OCI-LY3 (cell line): ENCODE results near the gene SARS1.

Source experiments
- H2AFZ ChIP-seq: fragments of 200-600, 300-600 bp; shearing (Covaris generic); 2 replicates; pipeline ENCODE4 v1.6.0; 2014; ENCODE audit warnings: antibody characterized with exemption, low read depth, low read length
- H3K27ac ChIP-seq: fragments of 200-600, 300-600 bp; sonication (generic); 2 replicates; pipeline ENCODE4 v1.5.1; 2014; ENCODE audit warnings: mild to moderate bottlenecking, low read length, moderate library complexity, mixed read lengths
- H3K27me3 ChIP-seq: fragments of 200-600, 300-600 bp; sonication (generic); 2 replicates; pipeline ENCODE4 v1.6.1; 2014; ENCODE audit warnings: low read depth, low read length, mixed read lengths
- H3K36me3 ChIP-seq: fragments of 200-600, 300-600 bp; sonication (generic); replicated peaks from 2 replicates; pipeline ENCODE3; 2014; ENCODE audit warnings: low read depth, low read length, mixed read lengths
- H3K4me1 ChIP-seq: fragments of 300-600, 200-600 bp; sonication (generic); 2 replicates; pipeline ENCODE4 v1.6.1; 2014; ENCODE audit warnings: low read length, mixed read lengths
- H3K4me2 ChIP-seq: fragments of 200-600, 300-600 bp; sonication (generic); 2 replicates; pipeline ENCODE4 v1.6.1; 2014; ENCODE audit warnings: low read length, mixed read lengths
- H3K4me3 ChIP-seq: fragments of 300-600, 200-600 bp; sonication (generic); 2 replicates; pipeline ENCODE4 v1.5.1; 2014; ENCODE audit warnings: antibody characterized with exemption, mild to moderate bottlenecking, low read length, moderate library complexity
- H3K79me2 ChIP-seq: fragments of 300-600, 200-600 bp; shearing (Covaris generic); 2 replicates; pipeline ENCODE4 v1.6.1; 2014; ENCODE audit warnings: mild to moderate bottlenecking, low read length, mixed read lengths
- H3K9ac ChIP-seq: fragments of 300-600, 200-600 bp; shearing (Covaris generic); 2 replicates; pipeline ENCODE4 v1.6.0; 2014; ENCODE audit warnings: mild to moderate bottlenecking, low read length, moderate library complexity
- H3K9me3 ChIP-seq: fragments of 200-600, 300-600 bp; shearing (Covaris generic); 2 replicates; pipeline ENCODE4 v1.6.1; 2014; ENCODE audit warnings: low read length, mixed read lengths; ENCODE audit not compliant: insufficient read depth
- H4K20me1 ChIP-seq: fragments of 200-600, 300-600 bp; sonication (generic); 2 replicates; pipeline ENCODE4 v1.6.1; 2016; ENCODE audit warnings: low read length, mixed read lengths; ENCODE audit not compliant: insufficient read depth
- CTCF ChIP-seq: fragments of 200-600, 300-600 bp; sonication (generic); IDR thresholded peaks from 2 replicates; pipeline ENCODE4 v1.5.1; 2014; ENCODE audit warnings: antibody characterized with exemption, low read length, low read depth
- EZH2phosphoT487 ChIP-seq: fragments of 200-600 bp; shearing (Covaris generic); IDR thresholded peaks from 2 replicates; pipeline ENCODE4 v1.6.1; 2018; ENCODE audit warnings: antibody characterized with exemption, mixed run types, low read depth

SARS1 gene

GRCh38 chr1:109272021-109272799 lies 58.5 kb downstream of the SARS1 start:
- Histone ChIP-seq H3K9ac (no peak overlapping the region), H3K79me2 (no peaks in the 10 kb centered on the region), H3K4me3 (no peak overlapping the region), H3K36me3 (no peaks in the 10 kb centered on the region), H3K4me2 (no peak overlapping the region), H2AFZ (no peak overlapping the region), H3K9me3 (no peaks in the 10 kb centered on the region), H3K27ac (no peak overlapping the region), H3K4me1 (no peaks in the 10 kb centered on the region), H4K20me1 (no peaks in the 10 kb centered on the region), H3K27me3 (no peaks in the 10 kb centered on the region)
- TF ChIP-seq CTCF (no peak), EZH2phosphoT487 (no peak)

GRCh38 chr1:109272831-109273547 lies 59.3 kb downstream of the SARS1 start:
- Histone ChIP-seq H3K4me2 (no peak overlapping the region), H2AFZ (no peak overlapping the region), H3K27me3 (no peaks in the 10 kb centered on the region), H3K36me3 (no peaks in the 10 kb centered on the region), H3K4me1 (no peaks in the 10 kb centered on the region), H3K79me2 (no peaks in the 10 kb centered on the region), H3K4me3 (no peak overlapping the region), H3K9ac (no peak overlapping the region), H4K20me1 (no peaks in the 10 kb centered on the region), H3K9me3 (no peaks in the 10 kb centered on the region), H3K27ac (no peak overlapping the region)
- TF ChIP-seq EZH2phosphoT487 (no peak), CTCF (no peak)

GRCh38 chr1:109273570-109274288 lies 60.0 kb downstream of the SARS1 start:
- H3K9me3 ChIP-seq, result no peaks in the 10 kb centered on the region
- H2AFZ ChIP-seq, result no peak overlapping the region
- H3K27ac ChIP-seq, result no peak overlapping the region
- H3K9ac ChIP-seq, result no peak overlapping the region
- H3K4me3 ChIP-seq, result no peak overlapping the region
- no peaks in the 10 kb centered on the region for H3K79me2 ChIP-seq
- H3K4me2 ChIP-seq, result no peak overlapping the region
- H3K4me1 ChIP-seq, result no peaks in the 10 kb centered on the region
- H3K36me3 ChIP-seq, result no peaks in the 10 kb centered on the region
- no peak for TF ChIP-seq CTCF
- no peak for TF ChIP-seq EZH2phosphoT487
- H3K27me3 ChIP-seq, result no peaks in the 10 kb centered on the region
- H4K20me1 ChIP-seq, result no peaks in the 10 kb centered on the region
